IMR-90 (cell line): ENCODE measurements around the gene ATP2B1. TPM values are rescaled to one million over a fixed set of nuclear protein-coding genes. Genes with fewer than 3 reads are reported as not detected.
A peak's percentile ranks its signal among the peaks of the same experiment; 100 is the strongest.

Experiments used
- ATAC-seq: fragments of 200-7000 bp; cut with Tn5 transposase; 2 replicates; pipeline ENCODE4 v1.9.1; 2020; ENCODE audit warnings: low read depth, mild to moderate bottlenecking, moderate library complexity
- BruUV-seq: library from RNA; stranded (reverse); fragments of 400-500 nt; replicated peaks from 2 replicates; lab custom pipeline; 2021; lab: Mats Ljungman, UMichigan
- CTCF ChIA-PET: fragments of 300-600 bp; formaldehyde crosslinking; extraction: SDS; loops from one replicate; lab custom pipeline; 2021; ENCODE audit warnings: antibody characterized with exemption; lab: Yijun Ruan, JAX
- POLR2A ChIA-PET: fragments of 300-600 bp; sonication (Branson Sonifier 250); formaldehyde crosslinking; loops from one replicate; lab custom pipeline; 2022; ENCODE audit warnings: antibody characterized with exemption; ENCODE audit not compliant: unreplicated experiment; lab: Charles Lee
- DNase-seq: peaks from one replicate; pipeline ENCODE4 v3.0.0; 2013
- H2AFZ ChIP-seq: replicated peaks from 2 replicates; pipeline ENCODE3; 2013; ENCODE audit warnings: low read length, mild to moderate bottlenecking; ENCODE audit not compliant: poor library complexity
- H2AK5ac ChIP-seq: 2 replicates; pipeline ENCODE4 v1.6.1; 2013; ENCODE audit warnings: low read depth, low read length, inconsistent platforms
- H2AK9ac ChIP-seq: replicated peaks from 2 replicates; pipeline ENCODE3; 2013; ENCODE audit warnings: mild to moderate bottlenecking, low read depth, low read length, moderate library complexity; ENCODE audit not compliant: poor library complexity
- H2BK120ac ChIP-seq: 2 replicates; pipeline ENCODE4 v1.6.1; 2013; ENCODE audit warnings: low read depth, low read length, inconsistent platforms
- H2BK15ac ChIP-seq: 3 replicates; pipeline ENCODE4 v1.6.1; 2013; ENCODE audit warnings: low read depth, low read length, inconsistent platforms
- H2BK20ac ChIP-seq: 2 replicates; pipeline ENCODE4 v1.6.1; 2013; ENCODE audit warnings: low read depth, mild to moderate bottlenecking, inconsistent platforms, low read length, moderate library complexity
- H2BK5ac ChIP-seq: 2 replicates; pipeline ENCODE4 v1.6.1; 2013; ENCODE audit warnings: mild to moderate bottlenecking, low read depth, low read length, inconsistent platforms; ENCODE audit not compliant: poor library complexity, severe bottlenecking
- H3K14ac ChIP-seq: replicated peaks from 2 replicates; pipeline ENCODE4 v1.6.1; 2013; ENCODE audit warnings: low read depth, low read length, inconsistent platforms
- H3K18ac ChIP-seq: 2 replicates; pipeline ENCODE4 v1.6.1; 2013; ENCODE audit warnings: low read depth, low read length, control low read depth
- H3K23ac ChIP-seq: 2 replicates; pipeline ENCODE4 v1.6.1; 2013; ENCODE audit warnings: low read depth, low read length, inconsistent platforms
- H3K27ac ChIP-seq: 2 replicates; pipeline ENCODE4 v1.5.1; 2013; ENCODE audit warnings: mild to moderate bottlenecking, control low read depth, low read length; ENCODE audit not compliant: insufficient read depth
- H3K27me3 ChIP-seq: 2 replicates; pipeline ENCODE4 v1.6.1; 2013; ENCODE audit warnings: low read length; ENCODE audit not compliant: control insufficient read depth, insufficient read depth
- H3K36me3 ChIP-seq: 2 replicates; pipeline ENCODE4 v1.6.1; 2013; ENCODE audit warnings: low read length, mixed read lengths; ENCODE audit not compliant: control insufficient read depth, insufficient read depth
- H3K4ac ChIP-seq: 2 replicates; pipeline ENCODE4 v1.6.1; 2013; ENCODE audit warnings: low read depth, low read length, inconsistent platforms
- H3K4me1 ChIP-seq: 2 replicates; pipeline ENCODE4 v1.6.1; 2013; ENCODE audit warnings: low read length, mixed read lengths; ENCODE audit not compliant: control insufficient read depth, insufficient read depth
- H3K4me2 ChIP-seq: 2 replicates; pipeline ENCODE4 v1.6.1; 2013; ENCODE audit warnings: low read depth, mild to moderate bottlenecking, control low read depth, low read length, moderate library complexity
- H3K4me3 ChIP-seq: 2 replicates; pipeline ENCODE4 v1.5.1; 2013; ENCODE audit warnings: low read depth, mild to moderate bottlenecking, control low read depth, low read length, moderate library complexity; ENCODE audit not compliant: insufficient read depth
- H3K56ac ChIP-seq: 2 replicates; pipeline ENCODE4 v1.6.1; 2013; ENCODE audit warnings: low read length, inconsistent platforms; ENCODE audit not compliant: insufficient read depth; ENCODE audit errors: extremely low read depth
- H3K79me1 ChIP-seq, 2 experiments: 2 replicates each; pipeline ENCODE4 v1.6.1; 2013; ENCODE audit warnings: low read length in 2 of 2, inconsistent platforms in 1 of 2, low read depth in 1 of 2
- H3K9ac ChIP-seq: 2 replicates; pipeline ENCODE4 v1.6.1; 2013; ENCODE audit warnings: low read depth, low read length, control low read depth
- H3K9me1 ChIP-seq: 2 replicates; pipeline ENCODE4 v1.6.1; 2013; ENCODE audit warnings: low read length, inconsistent platforms; ENCODE audit not compliant: insufficient read depth
- H3K9me3 ChIP-seq: 2 replicates; pipeline ENCODE4 v1.6.1; 2013; ENCODE audit warnings: low read length; ENCODE audit not compliant: control insufficient read depth, insufficient read depth
- H4K20me1 ChIP-seq: 2 replicates; pipeline ENCODE4 v1.6.1; 2013; ENCODE audit warnings: low read length, inconsistent platforms; ENCODE audit not compliant: insufficient read depth
- H4K5ac ChIP-seq: 2 replicates; pipeline ENCODE4 v1.6.1; 2013; ENCODE audit warnings: mild to moderate bottlenecking, low read depth, low read length, control low read depth
- H4K8ac ChIP-seq, 2 experiments: 2 replicates each; pipeline ENCODE4 v1.6.1; 2013; ENCODE audit warnings: low read depth in 2 of 2, low read length in 2 of 2, control low read depth in 1 of 2, inconsistent platforms in 1 of 2
- H4K91ac ChIP-seq: 2 replicates; pipeline ENCODE4 v1.6.1; 2013; ENCODE audit warnings: low read depth, low read length, inconsistent platforms; ENCODE audit not compliant: insufficient read depth
- BHLHE40 ChIP-seq: fragments of 150-350 bp; IDR thresholded peaks from 2 replicates; pipeline ENCODE4 v1.6.1; 2016; ENCODE audit warnings: mild to moderate bottlenecking, low read depth, low read length
- CEBPB ChIP-seq: IDR thresholded peaks from 2 replicates; pipeline ENCODE4 v1.6.1; 2012; ENCODE audit warnings: low read depth, low read length, improper control_type of control experiment
- CHD1 ChIP-seq: IDR thresholded peaks from 2 replicates; pipeline ENCODE4 v1.6.1; 2012; ENCODE audit warnings: low read depth, low read length, improper control_type of control experiment
- CTCF ChIP-seq: conservative IDR thresholded peaks from 2 replicates; pipeline ENCODE4 v1.5.1; 2012; ENCODE audit warnings: mild to moderate bottlenecking, low read depth, low read length, improper control_type of control experiment
- FOS ChIP-seq: fragments of 150-350 bp; IDR thresholded peaks from 2 replicates; pipeline ENCODE4 v1.6.1; 2016; ENCODE audit warnings: low read depth, low read length
- MAFK ChIP-seq: IDR thresholded peaks from 2 replicates; pipeline ENCODE4 v1.6.1; 2012; ENCODE audit warnings: low read depth, low read length, improper control_type of control experiment
- MAZ ChIP-seq: IDR thresholded peaks from 2 replicates; pipeline ENCODE4 v1.6.1; 2012; ENCODE audit warnings: low read depth, mild to moderate bottlenecking, low read length, improper control_type of control experiment, moderate library complexity, borderline replicate concordance
- MXI1 ChIP-seq: IDR thresholded peaks from 2 replicates; pipeline ENCODE4 v1.6.1; 2012; ENCODE audit warnings: low read depth, mild to moderate bottlenecking, low read length, moderate library complexity, borderline replicate concordance
- NFE2L2 ChIP-seq: fragments of 150-350 bp; IDR thresholded peaks from 2 replicates; pipeline ENCODE4 v1.6.1; 2016; ENCODE audit warnings: low read depth, mild to moderate bottlenecking, low read length
- POLR2A ChIP-seq: IDR thresholded peaks from 2 replicates; pipeline ENCODE4 v1.6.1; 2012; ENCODE audit warnings: mild to moderate bottlenecking, low read depth, low read length
- RAD21 ChIP-seq: IDR thresholded peaks from 2 replicates; pipeline ENCODE4 v1.6.1; 2012; ENCODE audit warnings: low read length, improper control_type of control experiment
- RCOR1 ChIP-seq: IDR thresholded peaks from 2 replicates; pipeline ENCODE4 v1.6.1; 2012; ENCODE audit warnings: mild to moderate bottlenecking, low read length, improper control_type of control experiment; ENCODE audit not compliant: insufficient replicate concordance
- RFX5 ChIP-seq: IDR thresholded peaks from 2 replicates; pipeline ENCODE4 v1.8.0; 2012; ENCODE audit warnings: low read depth, mild to moderate bottlenecking, low read length, moderate library complexity
- SMC3 ChIP-seq: fragments of 150-350 bp; IDR thresholded peaks from 2 replicates; pipeline ENCODE4 v1.6.1; 2016; ENCODE audit warnings: low read depth, mild to moderate bottlenecking, antibody characterized with exemption, low read length, moderate library complexity
- WGBS, 2 experiments: methylation state at CpG; one replicate each; pipeline versions ENCODE4 v1.1.5 to v1.1.7; 2013; ENCODE audit warnings: missing lambda C conversion rate in 2 of 2; ENCODE audit not compliant: insufficient read length in 1 of 2; ENCODE audit errors: extremely low coverage in 2 of 2; 5-methylcytosine and 5-hydroxymethylcytosine counted together
- dilution Hi-C: fragments of 300-500 bp; cut with HindIII; formaldehyde crosslinking; loops from one replicate; pipeline ENCODE4 v1.14.3; 2018; ENCODE audit warnings: low sequenced_read_pairs; ENCODE audit not compliant: unreplicated experiment
- in situ Hi-C: fragments of 300-500 bp; cut with MboI; formaldehyde crosslinking; loops from 3 replicates; pipeline ENCODE4 v1.14.3; 2019; ENCODE audit warnings: low sequenced_read_pairs, inconsistent platforms, mixed read lengths
- intact Hi-C: fragments of 100-400 bp; cut with micrococcal nuclease; formaldehyde crosslinking; loops from 2 replicates; pipeline ENCODE4 v1.10.0; 2022
- polyA plus RNA-seq, 3 experiments: library from polyadenylated mRNA; depleted of rRNA; stranded (reverse); fragments of >200 nt; gene quantifications; 2 replicates each; pipeline ENCODE4 v1.2.3, GENCODE V29; 2012; ENCODE audit warnings: low replicate concordance in 1 of 3
- total RNA-seq: library from RNA; depleted of rRNA; stranded (reverse); fragments of >200 nt; gene quantifications from 2 replicates; pipeline ENCODE4 v1.2.3, GENCODE V29; 2012
- TF ChIP-seq, protein P1 (sequence below): fragments of 150-350 bp; IDR thresholded peaks from 2 replicates; pipeline ENCODE4 v1.6.1; 2017; ENCODE audit warnings: mild to moderate bottlenecking, antibody characterized with exemption, low read length, low read depth
- TF ChIP-seq, protein P2 (sequence below): fragments of 150-350 bp; IDR thresholded peaks from 2 replicates; pipeline ENCODE4 v1.6.1; 2016; ENCODE audit warnings: low read depth, mild to moderate bottlenecking, low read length, moderate library complexity, borderline replicate concordance

Gene ATP2B1
- total and polyA plus RNA-seq, 2 of the 4 experiments (the other 2 are of a cell fraction): 9.9 to 32.6 TPM

DNA sequence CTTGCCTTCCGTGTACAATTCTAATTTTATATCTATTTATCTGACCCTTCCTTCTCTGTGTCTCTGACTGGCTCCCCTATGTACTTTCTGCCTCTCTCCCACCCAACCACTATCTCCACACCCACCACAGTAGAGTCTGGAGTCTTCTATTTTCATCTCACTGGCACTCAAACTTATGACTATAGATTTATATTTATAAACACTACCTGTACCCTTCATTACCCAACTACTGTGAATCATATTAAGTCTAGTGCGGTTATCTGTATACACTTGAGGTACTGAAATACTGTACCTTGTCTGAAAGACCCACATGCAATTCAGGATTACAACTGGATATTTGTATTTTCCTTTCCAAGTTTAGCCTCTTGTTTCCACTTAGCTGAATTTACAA is 36.1 kb downstream of the ATP2B1 start:
- no TSS peak for BruUV-seq
- Histone ChIP-seq H2BK15ac (no peak overlapping the region), H3K14ac (no peak overlapping the region), H3K4me1 (peaks cover 6% of the 10 kb centered on the region; the same call in 1 of the 2 replicates), H4K20me1 (peaks cover 53% of the 10 kb centered on the region), H2AFZ (no peak overlapping the region), H3K9me3 (no peaks in the 10 kb centered on the region), H2AK5ac (0 out of 2 replicates have a peak overlapping the region, but pooled peaks have one; percentile 4), H3K4me2 (no peak overlapping the region), H4K91ac (no peak overlapping the region), H3K4me3 (no peak overlapping the region), H4K8ac (no peak overlapping the region), H3K27ac (no peak overlapping the region), H3K56ac (no peak overlapping the region), H3K27me3 (no peaks in the 10 kb centered on the region), H3K23ac (no peak overlapping the region), H3K9me1 (peaks cover 7% of the 10 kb centered on the region), H2BK5ac (no peak overlapping the region), H3K18ac (no peak overlapping the region), H3K4ac (no peak overlapping the region), H4K5ac (no peak overlapping the region), H2BK20ac (no peak overlapping the region), H2AK9ac (no peak overlapping the region), H3K9ac (no peak overlapping the region), H2BK120ac (no peak overlapping the region), H3K79me1 (peaks cover 33 to 66% of the 10 kb centered on the region in 2 experiments), H3K36me3 (no peaks in the 10 kb centered on the region)
- dilution Hi-C loops (no loop called here), intact Hi-C loops (no loop called here), in situ Hi-C loops (no loop called here)
- ChIA-PET CTCF (no interaction called here), POLR2A (no interaction called here)
- ATAC-seq: no peak
- no peak for DNase-seq
- 100% methylated on average over 1 of the region's 2 CpGs; no CpG with 5 or more reads in 1 of the 2 experiments for whole genome bisulfite sequencing, 2 experiments
- TF ChIP-seq POLR2A (no peak), NFE2L2 (no peak), MAFK (no peak), SMC3 (no peak), MXI1 (no peak), FOS (no peak), CEBPB (no peak), CTCF (no peak), RCOR1 (no peak), CHD1 (no peak), MAZ (no peak), BHLHE40 (no peak), RAD21 (no peak), RFX5 (no peak)
- TF ChIP-seq, protein P1, sequence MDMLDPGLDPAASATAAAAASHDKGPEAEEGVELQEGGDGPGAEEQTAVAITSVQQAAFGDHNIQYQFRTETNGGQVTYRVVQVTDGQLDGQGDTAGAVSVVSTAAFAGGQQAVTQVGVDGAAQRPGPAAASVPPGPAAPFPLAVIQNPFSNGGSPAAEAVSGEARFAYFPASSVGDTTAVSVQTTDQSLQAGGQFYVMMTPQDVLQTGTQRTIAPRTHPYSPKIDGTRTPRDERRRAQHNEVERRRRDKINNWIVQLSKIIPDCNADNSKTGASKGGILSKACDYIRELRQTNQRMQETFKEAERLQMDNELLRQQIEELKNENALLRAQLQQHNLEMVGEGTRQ: no peak
- TF ChIP-seq, protein P2, sequence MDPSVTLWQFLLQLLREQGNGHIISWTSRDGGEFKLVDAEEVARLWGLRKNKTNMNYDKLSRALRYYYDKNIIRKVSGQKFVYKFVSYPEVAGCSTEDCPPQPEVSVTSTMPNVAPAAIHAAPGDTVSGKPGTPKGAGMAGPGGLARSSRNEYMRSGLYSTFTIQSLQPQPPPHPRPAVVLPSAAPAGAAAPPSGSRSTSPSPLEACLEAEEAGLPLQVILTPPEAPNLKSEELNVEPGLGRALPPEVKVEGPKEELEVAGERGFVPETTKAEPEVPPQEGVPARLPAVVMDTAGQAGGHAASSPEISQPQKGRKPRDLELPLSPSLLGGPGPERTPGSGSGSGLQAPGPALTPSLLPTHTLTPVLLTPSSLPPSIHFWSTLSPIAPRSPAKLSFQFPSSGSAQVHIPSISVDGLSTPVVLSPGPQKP: no peak
